Upper lobe of left lung (tissue), 4 donors: Measurements from ENCODE around the gene PWWP2B.

Experiments used
- EP300 ChIP-seq, 4 donors: sonication (generic); formaldehyde crosslinking; IDR thresholded peaks; one replicate each; pipeline ENCODE4 v1.5.1; 2017; ENCODE audit warnings: antibody characterized with exemption in 4 of 4, control low read depth in 2 of 4
- POLR2A ChIP-seq, 4 donors: fragments of 450-650 bp; IDR thresholded peaks; one replicate each; pipeline ENCODE4 v1.5.1; 2016 to 2017; ENCODE audit warnings: antibody characterized with exemption in 4 of 4, mild to moderate bottlenecking in 2 of 4
- POLR2AphosphoS5 ChIP-seq, 2 donors: sonication (generic); formaldehyde crosslinking; IDR thresholded peaks; one replicate each; pipeline ENCODE4 v1.5.1; 2017; ENCODE audit warnings: antibody characterized with exemption in 2 of 2
- TF ChIP-seq, protein P1 (sequence below), 6 experiments: fragments of 450-650 bp in 4 of 6; fragments of 200-600 bp in 2 of 6; sonication (generic) in 2 of 6; IDR thresholded peaks; one replicate each; pipeline ENCODE4 v1.5.1; 2016 to 2019; ENCODE audit warnings: antibody characterized with exemption in 6 of 6

DNA sequence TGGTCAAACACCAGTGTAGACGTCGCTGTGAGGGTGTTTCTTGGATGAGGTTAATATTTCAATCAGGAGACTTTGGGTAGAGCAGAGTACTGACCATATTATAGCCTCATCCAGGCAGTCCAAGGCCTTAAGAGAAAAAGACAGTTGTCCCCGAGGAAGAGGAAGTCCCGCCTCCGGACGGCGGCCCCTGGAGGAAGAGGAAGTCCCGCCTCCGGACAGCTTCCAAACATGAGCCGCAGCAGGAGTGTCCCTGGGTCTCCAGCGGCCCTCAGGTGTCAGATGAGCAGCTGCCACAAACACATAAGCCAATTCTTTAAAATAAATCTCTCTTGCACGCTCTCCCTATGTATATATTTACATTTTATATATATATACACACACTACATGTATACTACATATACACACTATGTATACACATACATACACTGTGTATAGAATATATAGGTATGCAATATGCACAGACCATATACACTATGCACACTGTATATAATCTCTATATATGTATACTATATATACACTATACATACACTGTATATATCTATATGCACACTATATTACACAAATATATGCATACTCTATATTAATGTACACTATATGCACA, 37.5 kb downstream of the PWWP2B start:
- TF ChIP-seq, protein P1, sequence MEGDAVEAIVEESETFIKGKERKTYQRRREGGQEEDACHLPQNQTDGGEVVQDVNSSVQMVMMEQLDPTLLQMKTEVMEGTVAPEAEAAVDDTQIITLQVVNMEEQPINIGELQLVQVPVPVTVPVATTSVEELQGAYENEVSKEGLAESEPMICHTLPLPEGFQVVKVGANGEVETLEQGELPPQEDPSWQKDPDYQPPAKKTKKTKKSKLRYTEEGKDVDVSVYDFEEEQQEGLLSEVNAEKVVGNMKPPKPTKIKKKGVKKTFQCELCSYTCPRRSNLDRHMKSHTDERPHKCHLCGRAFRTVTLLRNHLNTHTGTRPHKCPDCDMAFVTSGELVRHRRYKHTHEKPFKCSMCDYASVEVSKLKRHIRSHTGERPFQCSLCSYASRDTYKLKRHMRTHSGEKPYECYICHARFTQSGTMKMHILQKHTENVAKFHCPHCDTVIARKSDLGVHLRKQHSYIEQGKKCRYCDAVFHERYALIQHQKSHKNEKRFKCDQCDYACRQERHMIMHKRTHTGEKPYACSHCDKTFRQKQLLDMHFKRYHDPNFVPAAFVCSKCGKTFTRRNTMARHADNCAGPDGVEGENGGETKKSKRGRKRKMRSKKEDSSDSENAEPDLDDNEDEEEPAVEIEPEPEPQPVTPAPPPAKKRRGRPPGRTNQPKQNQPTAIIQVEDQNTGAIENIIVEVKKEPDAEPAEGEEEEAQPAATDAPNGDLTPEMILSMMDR (IDR thresholded peaks at IDR 0.05), result no peak
- TF ChIP-seq POLR2A (IDR thresholded peaks at IDR 0.05) (no peak), POLR2AphosphoS5 (IDR thresholded peaks at IDR 0.05) (no peak), EP300 (IDR thresholded peaks at IDR 0.05) (no peak)
